Measurements from ENCODE around the gene ZNF184.

ZNF184 gene

GRCh38 chr6:27472617-27473400 is at the start of gene ZNF184:
Gene ZNF184 (minus strand): TSS chr6:27473105. CDS start chr6:27472294, 811 bp downstream.
- TF ChIP-seq, protein P1, sequence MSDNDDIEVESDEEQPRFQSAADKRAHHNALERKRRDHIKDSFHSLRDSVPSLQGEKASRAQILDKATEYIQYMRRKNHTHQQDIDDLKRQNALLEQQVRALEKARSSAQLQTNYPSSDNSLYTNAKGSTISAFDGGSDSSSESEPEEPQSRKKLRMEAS (IDR thresholded peaks at IDR 0.05; ENCODE audit: low read depth, low read length): 0 out of 2 replicates have a peak, but pooled peaks have one; percentile 60
- peak; percentile 75; the same call in 1 of the 2 replicates for TF ChIP-seq MYC (IDR thresholded peaks at IDR 0.05; ENCODE audit: low read depth, low read length)
- TF ChIP-seq, protein P2, sequence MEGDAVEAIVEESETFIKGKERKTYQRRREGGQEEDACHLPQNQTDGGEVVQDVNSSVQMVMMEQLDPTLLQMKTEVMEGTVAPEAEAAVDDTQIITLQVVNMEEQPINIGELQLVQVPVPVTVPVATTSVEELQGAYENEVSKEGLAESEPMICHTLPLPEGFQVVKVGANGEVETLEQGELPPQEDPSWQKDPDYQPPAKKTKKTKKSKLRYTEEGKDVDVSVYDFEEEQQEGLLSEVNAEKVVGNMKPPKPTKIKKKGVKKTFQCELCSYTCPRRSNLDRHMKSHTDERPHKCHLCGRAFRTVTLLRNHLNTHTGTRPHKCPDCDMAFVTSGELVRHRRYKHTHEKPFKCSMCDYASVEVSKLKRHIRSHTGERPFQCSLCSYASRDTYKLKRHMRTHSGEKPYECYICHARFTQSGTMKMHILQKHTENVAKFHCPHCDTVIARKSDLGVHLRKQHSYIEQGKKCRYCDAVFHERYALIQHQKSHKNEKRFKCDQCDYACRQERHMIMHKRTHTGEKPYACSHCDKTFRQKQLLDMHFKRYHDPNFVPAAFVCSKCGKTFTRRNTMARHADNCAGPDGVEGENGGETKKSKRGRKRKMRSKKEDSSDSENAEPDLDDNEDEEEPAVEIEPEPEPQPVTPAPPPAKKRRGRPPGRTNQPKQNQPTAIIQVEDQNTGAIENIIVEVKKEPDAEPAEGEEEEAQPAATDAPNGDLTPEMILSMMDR (IDR thresholded peaks at IDR 0.05; ENCODE audit: low read depth, low read length): peak; percentile 1
- peak; percentile 54 for TF ChIP-seq POLR2A (IDR thresholded peaks at IDR 0.05; ENCODE audit: extremely low read depth, insufficient read length)
- H3K4me3 ChIP-seq (ENCODE audit: low read depth, low read length): peak within 1 kb of the TSS; percentile 96
- peak; percentile 99 for DNase-seq (ENCODE audit: low read depth)

- peak overlapping the region; percentile 82 for H3K4me3 ChIP-seq (ENCODE audit: low read depth, low read length)
- peak; percentile 89 for DNase-seq (ENCODE audit: low read depth)
- TF ChIP-seq, protein P1 (IDR thresholded peaks at IDR 0.05; ENCODE audit: low read depth, low read length): peak; percentile 57; the same call in 1 of the 2 replicates
- TF ChIP-seq MYC (IDR thresholded peaks at IDR 0.05; ENCODE audit: low read depth, low read length): no peak; the same call in none of the 2 replicates
- TF ChIP-seq, protein P2 (IDR thresholded peaks at IDR 0.05; ENCODE audit: low read depth, low read length): peak; percentile 64
- peak; percentile 30 for TF ChIP-seq POLR2A (IDR thresholded peaks at IDR 0.05; ENCODE audit: extremely low read depth, insufficient read length)
These were observed 46.2 kb upstream of the ZNF184 start for GRCh38 chr6:27518881-27519795.

- DNase-seq (ENCODE audit: low read depth): peak; percentile 44
- H3K4me3 ChIP-seq (ENCODE audit: low read depth, low read length): peak overlapping the region; percentile 82
- TF ChIP-seq POLR2A (IDR thresholded peaks at IDR 0.05; ENCODE audit: extremely low read depth, insufficient read length): no peak
- TF ChIP-seq, protein P1 (IDR thresholded peaks at IDR 0.05; ENCODE audit: low read depth, low read length): no peak
- TF ChIP-seq, protein P2 (IDR thresholded peaks at IDR 0.05; ENCODE audit: low read depth, low read length): no peak
- no peak for TF ChIP-seq MYC (IDR thresholded peaks at IDR 0.05; ENCODE audit: low read depth, low read length)
These were observed 45.3 kb upstream of the ZNF184 start for GRCh38 chr6:27517928-27518787.

- TF ChIP-seq MYC (IDR thresholded peaks at IDR 0.05; ENCODE audit: low read depth, low read length): no peak
- TF ChIP-seq POLR2A (IDR thresholded peaks at IDR 0.05; ENCODE audit: extremely low read depth, insufficient read length): no peak
- TF ChIP-seq, protein P2 (IDR thresholded peaks at IDR 0.05; ENCODE audit: low read depth, low read length): no peak
- TF ChIP-seq, protein P1 (IDR thresholded peaks at IDR 0.05; ENCODE audit: low read depth, low read length): no peak
- no peak overlapping the region for H3K4me3 ChIP-seq (ENCODE audit: low read depth, low read length)
- no peak for DNase-seq (ENCODE audit: low read depth)
These were observed 44.3 kb upstream of the ZNF184 start for GRCh38 chr6:27517238-27517637.
